Posterior cingulate gyrus (tissue), 11 donors: ENCODE results near the gene MLLT3.

Source experiments
- DNase-seq, 10 donors: peaks; one replicate each; pipeline versions ENCODE4 v3.0.0 to v3.0.0-alpha.2; 2020 to 2021; ENCODE audit warnings: mixed read lengths in 3 of 10
- intact Hi-C: fragments of 100-400 bp; cut with DNase I; formaldehyde crosslinking; loops from one replicate; pipeline ENCODE4 v1.15.1; 2023

Gene MLLT3

DNA sequence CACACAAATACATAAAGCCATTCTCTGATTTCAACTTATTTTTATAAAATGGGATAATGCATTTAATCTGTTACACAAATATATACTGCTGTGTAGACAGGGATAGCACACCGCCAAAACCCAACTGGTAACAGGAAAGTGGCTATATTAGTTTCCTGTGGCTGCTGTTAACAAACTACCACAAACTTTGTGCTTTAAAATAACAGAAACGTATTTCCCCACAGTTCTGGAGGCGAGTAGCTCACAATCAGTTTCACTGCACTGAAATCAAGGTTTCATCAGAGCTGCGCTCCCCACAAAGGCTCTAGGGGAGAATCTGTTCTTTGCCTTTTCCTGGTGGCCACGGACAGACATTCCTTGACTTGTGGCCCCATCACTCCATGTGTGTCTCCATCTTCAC is 94.0 kb downstream of the MLLT3 start:
- intact Hi-C loops, result no loop called here
- no peak for DNase-seq

DNA sequence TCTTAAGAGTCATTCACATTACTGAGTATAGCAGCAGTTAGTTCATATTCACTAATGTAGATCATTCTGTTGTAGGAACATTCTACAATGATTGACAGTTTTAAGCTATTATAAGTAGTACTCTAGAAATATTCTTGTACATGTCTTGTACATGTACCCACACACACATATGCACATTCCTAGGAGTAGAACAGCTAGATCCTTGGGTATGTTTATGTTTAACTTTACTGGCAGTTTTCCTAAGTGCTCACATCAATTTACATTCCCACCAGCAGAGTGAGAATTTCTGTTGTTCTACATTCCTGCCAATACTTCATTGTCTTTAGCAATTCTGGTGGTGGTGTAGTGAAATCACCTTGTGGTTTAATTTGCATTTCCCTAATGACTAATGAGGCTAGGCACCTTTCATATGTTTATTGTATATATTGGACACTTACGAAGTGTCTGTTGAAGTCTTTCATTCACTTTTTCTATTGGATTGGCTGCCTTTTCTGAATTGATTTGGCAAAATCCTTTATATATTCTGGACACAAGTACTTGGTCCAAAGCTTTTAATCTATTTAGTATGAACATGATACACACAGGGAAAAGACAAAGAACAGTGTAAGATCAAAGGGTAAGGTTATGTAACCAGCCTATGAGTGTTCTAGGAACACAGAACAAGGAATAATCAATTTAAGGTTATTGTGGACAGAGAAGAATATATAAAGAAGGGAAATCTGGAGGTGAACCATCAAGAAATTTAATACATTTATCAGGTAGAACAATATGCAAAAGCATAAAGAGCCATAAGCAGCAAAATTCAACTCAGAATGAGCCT is 95.6 kb downstream of the MLLT3 start:
- DNase-seq, result no peak
- intact Hi-C loops, result no loop called here

DNA sequence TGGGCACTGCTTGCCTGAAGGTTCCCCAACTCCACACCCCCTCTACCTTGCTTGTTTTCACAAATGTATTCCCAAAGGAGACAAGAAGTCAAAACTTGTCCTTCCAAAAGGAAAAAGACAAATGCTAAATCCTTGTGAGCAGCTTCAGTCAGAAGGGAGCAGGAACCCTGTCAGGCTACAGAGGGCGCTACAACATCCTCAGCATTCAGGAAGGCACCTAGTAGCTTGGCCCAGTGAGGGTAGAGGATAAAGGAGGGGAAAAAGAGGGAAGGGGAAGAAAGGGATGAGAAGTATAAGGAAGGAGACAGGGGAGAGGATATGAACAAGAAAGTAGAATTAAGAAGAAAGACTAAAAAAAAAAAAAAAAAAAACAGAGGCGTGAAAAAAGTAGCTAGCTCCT is 97.5 kb downstream of the MLLT3 start:
- intact Hi-C loops, result no loop called here
- no peak for DNase-seq

DNA sequence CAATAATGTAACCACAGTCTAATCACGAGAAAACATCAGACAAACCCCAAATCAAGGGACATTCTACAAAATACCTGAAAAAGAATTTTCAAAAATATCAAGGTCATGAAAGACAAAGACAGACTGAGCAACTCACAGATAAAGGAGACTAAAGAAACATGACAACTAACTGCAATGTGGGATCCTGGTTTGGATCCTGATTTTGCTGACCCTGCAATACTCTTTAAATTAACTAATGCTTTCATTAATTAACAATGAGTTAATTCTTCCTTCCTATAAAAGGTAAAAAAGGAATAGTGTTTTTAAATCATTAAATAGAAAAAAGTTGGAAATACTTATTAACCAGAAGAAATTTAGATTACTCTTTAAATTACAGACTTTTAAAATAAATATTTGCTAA is 103.6 kb downstream of the MLLT3 start:
- no peak for DNase-seq
- intact Hi-C loops, result no loop called here

DNA sequence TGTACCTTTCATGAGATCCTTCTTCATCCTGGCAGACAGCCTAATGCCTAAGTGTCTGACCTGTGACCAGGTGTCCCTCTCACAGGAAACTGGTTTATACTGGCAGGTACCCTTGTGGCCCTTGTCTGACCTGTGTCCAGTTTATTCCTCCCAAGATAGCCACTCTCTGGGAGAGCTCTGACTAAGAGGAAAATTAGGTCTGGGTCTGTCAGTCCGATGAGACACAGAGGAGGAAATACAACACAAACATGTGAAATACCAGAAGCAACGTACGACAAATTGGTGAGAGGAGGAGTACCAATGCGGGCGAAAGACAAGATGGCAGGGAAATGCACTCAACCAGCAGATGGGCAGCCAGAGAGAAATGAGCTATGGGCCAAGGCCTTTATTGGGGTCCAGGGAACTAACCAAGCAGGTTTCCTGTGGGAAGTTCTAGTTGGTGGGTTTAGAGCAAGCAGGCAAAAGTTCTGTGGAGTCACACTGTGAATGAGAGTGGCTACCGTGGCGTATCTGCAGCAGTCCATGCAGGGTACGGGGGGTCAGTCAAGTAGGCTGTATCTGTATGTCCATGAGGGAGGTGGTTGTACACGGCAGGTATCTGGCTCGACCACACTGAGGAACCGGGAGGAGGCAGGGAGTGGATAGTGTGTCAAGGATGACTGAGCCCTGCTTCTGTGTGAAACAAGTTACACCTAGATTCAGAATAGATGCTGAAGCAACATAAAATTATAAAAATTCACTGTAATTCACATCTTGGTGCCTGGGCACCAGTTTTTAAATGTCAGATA is 109.0 kb downstream of the MLLT3 start:
- intact Hi-C loops, result no loop called here
- DNase-seq, result no peak

DNA sequence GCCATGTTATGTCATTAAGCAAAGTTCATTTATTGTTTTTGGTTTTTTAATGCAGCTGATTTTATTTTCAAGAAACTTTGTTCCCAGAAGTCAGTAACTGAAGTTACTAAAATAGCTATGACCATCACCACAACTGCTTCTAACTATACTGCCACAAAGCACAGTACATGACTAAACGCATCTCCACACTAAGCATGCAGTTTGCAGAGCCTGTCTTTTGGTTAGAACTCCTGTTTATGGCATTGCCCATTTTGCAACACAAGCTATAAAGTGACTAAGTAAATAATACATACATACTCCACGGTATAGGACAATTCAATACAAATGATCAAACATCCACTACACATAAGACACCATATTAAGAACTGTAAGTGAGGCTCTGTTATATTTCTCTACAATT is 109.7 kb downstream of the MLLT3 start:
- no peak for DNase-seq
- intact Hi-C loops, result no loop called here

DNA sequence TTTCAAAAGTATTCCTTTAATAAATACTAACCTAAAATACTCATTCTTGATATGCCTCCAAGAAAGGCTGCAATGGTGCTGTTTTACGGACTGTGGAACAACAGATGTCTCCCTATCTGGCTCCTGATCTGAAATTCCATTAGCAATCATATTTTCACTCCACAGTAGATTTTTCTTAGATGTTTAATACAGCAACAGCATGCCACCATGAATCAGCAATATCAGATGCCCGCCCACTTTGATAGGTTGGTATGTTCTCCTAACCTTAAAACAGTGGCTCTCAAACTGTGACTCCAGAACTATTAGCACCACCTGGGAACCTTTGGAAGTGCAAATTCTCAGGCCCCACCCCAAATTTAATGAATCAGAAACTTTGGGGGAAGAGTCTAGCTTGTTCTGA is 110.2 kb downstream of the MLLT3 start:
- no peak for DNase-seq
- intact Hi-C loops, result no loop called here

DNA sequence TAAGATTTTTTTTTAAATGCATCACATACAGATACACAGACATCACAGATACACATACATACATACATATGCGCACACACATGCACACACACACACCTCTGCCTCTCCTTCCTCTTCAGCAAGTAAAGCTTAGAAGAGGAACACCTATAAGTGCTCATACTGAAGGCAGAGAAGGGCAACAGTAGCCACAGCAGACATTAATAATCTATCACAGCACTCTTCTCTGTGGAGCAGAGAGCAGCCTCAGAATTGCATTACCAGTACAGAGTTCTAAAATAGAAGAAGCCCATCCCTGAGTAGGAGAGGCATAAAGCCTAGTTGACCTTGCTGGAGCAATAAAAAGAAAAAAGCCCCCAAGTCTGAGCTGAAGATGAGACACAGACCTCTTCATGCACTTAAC is 110.6 kb downstream of the MLLT3 start:
- intact Hi-C loops, result no loop called here
- no peak for DNase-seq

DNA sequence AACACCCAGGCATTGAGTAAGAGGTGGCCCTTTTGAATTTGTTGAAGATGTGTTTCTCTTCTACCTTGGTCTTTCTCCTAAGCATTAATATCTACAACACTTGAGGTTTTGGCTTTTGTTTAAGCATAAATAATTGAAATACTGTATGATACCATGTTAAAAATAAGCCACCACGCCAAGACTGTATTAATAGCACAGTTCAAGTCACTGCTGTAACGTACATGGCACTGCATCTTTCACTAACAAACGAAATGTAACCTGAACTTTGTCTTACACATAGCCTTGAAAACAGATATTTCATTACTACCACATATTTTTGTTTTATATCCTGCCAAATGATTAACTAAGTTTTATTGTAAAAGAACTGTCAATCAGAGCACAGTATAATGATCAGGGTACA is 112.8 kb downstream of the MLLT3 start:
- intact Hi-C loops, result no loop called here
- no peak for DNase-seq

DNA sequence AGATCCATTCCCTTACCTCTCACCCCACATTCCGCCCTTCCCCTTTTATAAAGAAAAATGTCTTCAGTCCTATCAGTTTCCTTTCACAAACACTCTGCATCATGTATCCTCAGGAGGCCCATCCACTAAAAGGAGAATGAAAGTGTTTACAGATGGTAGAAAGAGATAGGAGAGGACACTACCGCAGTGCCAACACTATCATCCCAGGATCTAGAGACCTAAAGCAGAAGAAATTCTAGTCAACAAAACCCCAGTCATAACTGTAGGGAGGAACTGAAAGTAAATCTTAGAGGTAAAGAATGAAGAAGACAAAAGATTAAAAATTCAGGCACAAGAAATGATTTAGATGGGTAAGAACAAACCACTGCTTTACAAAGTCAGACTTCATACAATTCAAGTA is 114.1 kb downstream of the MLLT3 start:
- intact Hi-C loops, result no loop called here
- DNase-seq, result no peak

DNA sequence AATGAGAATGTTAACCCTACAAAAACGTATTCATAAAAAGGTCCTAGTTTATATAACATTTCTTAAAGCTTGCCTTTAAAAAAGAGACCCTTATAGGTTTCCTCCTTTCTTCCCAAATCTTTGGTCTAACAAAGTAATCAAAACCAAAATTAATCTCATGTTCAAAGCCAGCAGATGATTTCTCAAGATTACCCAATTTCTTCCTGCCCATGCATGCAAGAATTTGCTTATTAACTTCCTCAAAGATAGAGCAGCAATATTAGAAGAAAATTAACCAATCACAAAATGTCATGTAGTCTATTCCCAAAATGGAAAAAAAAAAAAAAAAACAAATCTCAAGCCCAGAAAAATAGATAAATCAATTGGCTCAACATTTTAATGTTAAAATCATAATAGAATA is 114.9 kb downstream of the MLLT3 start:
- intact Hi-C loops, result no loop called here
- no peak for DNase-seq

DNA sequence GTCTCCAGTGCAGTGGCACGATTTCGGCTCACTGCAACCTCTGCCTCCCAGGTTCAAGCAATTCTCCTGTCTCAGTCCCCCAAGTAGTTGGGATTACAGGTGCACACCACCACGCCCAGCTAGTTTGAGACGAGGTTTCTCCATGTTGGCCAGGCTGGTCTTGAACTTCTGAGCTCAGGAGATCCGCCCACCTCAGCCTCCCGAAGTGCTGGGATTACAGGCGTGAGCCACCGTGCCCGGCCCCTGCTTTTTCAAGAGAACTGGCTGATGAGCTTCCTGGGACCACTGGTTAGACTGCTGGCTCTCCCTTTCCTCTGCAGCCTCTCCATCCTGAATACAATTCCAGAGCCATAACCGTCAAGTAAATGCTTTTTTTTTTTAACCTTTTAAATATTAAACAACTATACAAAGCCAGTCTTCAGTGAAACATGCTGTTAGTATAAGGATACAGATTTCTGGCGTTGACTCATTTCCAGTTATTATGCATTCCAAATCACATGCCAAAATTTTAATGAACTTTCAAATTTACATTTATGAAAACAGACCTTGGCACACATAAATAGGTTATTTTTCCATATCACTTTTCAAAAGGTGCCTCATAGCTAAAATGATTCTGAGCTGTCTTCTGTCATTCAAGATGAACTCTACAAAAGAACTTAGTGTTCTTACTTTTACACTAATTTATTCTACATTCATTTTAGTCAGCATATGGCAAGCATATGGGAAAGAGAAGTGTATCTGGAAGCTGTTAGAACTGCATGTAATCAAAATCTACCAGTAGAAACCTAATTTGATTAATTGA is 116.0 kb downstream of the MLLT3 start:
- intact Hi-C loops, result no loop called here

DNA sequence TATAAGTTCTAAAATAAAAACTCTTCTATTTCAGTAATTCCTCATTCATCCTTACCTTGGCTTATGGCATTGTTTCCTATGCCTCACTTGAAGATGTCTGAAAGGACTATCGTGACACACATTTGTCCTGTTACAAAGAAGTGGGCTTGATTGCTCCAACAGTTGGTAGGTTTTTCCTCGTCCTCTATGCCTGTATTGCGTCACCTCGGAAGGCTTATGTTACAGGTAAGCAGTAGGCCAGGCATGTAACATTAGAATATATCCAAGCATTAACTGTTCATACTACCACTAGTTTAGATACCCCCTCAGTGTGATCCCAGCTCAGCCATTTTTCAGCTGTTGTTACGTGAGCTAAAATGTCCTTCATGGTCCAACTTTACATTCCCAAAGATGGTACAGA is 116.7 kb downstream of the MLLT3 start:
- intact Hi-C loops, result no loop called here

More for the DNA sequence above, 116.0 kb downstream of the MLLT3 start:
- peak in 1 of 10 donors; percentile 64 for DNase-seq

DNA sequence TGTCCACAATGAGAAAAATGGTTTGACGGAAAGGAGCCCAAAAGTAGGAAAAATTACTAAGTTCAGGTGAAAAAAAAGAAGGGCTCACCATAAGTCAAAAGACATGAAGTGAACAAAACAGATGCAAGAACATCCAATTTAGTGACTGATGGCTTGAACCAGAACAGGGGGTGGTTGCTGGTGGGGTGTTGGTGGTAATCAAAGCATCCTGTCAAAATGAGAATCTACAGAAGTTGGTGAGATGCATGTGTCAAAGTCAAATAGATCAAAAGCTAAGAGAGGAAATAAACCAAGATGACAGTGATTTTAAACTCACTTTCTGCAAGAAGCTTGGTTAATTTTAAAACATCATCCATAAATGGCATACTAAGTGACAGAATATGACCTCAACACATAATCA is 117.4 kb downstream of the MLLT3 start:
- intact Hi-C loops, result no loop called here
- DNase-seq, result no peak

More for the DNA sequence above, 116.7 kb downstream of the MLLT3 start:
- DNase-seq, result no peak

DNA sequence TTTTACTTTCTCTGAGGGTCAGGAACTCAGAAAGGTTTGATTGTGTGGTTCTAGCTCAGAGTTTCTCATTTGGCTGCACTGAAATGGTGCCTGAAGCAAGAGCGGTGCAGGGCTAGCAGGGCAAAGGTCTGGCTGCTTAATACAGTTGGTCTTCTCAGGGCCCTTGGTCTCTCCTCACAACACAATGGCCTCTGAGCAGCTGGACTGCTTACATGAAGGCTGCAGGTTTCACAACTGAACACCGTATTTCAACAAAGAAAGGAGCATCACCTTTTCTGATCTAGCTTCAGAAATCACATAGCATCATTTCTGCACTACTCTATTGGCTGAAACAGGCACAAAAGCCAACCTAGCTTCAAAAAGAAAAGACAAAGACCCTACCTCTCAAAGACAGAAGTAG is 122.2 kb downstream of the MLLT3 start:
- no peak for DNase-seq
- intact Hi-C loops, result no loop called here

DNA sequence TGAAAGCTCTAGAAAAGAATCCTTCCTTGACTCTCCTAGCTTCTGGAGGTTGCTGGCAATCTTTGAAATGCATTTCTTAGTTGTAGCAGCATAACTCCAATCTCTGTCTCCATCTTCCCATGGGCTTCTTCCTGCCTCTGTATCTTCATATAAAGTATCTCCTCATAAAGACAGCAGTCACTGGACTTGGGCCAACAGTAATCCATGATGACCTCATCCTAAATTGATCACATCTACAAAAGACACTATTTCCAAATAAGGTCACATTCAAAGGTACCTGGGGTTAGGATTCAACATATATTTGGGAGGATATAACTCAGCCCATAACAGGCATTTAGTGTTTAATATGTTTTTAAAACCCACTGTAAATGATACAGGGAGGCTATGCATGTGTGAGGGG is 123.3 kb downstream of the MLLT3 start:
- DNase-seq, result no peak
- intact Hi-C loops, result no loop called here

DNA sequence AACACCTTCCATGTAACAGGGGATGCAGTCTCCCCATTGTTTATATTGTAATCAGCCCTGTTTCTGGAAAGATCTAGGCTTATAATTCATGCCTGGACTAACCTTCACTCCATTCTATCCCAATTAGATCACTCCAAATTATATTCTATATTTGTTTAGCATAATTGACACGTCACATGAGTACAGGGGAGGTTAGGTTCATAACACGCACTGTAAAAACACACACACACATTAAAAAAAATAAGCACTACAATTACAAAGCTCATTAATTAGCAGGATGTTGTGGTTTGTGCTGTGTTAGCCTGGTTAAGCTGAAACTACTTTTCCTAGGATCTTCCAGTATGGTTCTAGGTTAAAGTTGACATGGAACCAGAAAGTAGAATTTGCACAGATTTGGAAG is 126.0 kb downstream of the MLLT3 start:
- intact Hi-C loops, result no loop called here
- DNase-seq, result no peak

DNA sequence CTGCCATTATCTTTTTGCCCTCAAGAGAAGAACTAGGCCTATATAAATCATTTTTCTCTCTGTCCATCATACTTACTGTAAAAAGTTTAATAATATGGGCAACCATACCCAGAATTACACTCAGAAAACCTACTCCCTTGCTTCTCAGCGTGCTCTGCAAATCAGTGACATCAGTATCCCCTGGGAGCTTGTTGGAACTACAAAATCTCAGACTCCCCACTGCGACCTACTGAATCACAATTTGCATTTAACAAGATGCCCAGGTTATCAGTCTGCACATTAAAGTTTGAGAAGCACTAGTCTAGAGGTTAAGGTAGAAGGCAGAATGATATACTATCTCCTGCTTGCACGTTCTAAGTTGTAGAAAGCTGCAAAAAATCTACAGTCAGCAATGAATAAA is 127.2 kb downstream of the MLLT3 start:
- intact Hi-C loops, result no loop called here
- no peak for DNase-seq

DNA sequence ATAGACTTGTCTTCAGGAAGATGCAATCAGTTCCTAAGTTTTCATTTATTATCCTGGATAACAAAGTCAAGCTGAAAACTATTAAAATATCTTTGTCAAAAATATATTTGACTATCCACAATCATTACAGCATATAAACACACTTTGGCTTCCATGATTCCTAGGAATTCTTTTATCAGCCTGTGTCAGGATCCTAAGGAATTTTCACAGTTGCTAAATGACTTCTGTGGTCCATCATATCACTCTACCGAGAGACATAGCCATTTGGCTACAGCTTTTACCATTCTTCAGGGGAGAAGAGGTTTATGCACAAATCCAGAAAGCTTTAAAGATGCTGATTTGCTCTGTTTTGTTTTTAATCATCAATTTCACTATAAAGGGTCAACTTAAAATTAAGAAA is 128.3 kb downstream of the MLLT3 start:
- intact Hi-C loops, result no loop called here
- DNase-seq, result no peak

DNA sequence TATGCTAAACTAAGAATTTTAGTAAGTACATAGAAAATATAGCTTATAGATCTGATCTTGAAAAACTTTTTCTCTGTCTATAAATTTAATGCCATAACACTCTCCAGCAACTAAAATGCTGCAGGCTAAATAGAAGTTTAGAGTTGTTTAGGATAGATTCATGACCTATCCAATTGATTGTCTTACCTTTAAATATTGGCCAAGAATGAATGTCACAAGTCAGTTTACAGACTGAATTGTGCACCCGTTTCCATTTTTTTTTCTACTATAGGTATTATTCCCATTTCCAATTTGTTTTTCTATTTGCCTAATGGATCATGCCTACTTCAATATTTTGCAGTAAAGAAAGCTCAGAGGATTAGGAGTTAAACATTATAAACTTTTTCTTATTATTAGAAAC is 129.5 kb downstream of the MLLT3 start:
- DNase-seq, result no peak
- intact Hi-C loops, result no loop called here

DNA sequence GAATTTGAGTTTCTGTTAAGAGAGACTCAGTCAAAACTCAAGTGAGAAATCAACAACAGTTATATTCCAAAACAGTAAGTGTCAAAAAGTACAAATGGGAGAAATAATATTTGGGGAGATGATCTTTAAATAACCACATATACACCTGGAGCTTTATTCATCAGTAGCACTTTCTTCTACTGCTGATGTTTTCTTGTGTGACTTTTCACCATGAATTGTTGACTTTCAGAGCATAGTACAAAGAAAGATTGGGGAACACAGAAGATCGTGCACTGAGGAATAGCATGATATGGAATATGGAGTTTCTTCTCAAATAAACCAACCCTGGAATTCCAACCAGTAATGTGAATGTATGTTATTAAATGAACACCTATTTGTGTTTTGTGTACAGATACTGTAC is 130.7 kb downstream of the MLLT3 start:
- intact Hi-C loops, result no loop called here
- DNase-seq, result no peak
